OCI-LY3 (cell line): Measurements from ENCODE around the gene FAH.

Experiments
- EZH2phosphoT487 ChIP-seq: fragments of 200-600 bp; shearing (Covaris generic); IDR thresholded peaks from 2 replicates; pipeline ENCODE4 v1.6.1; 2018; ENCODE audit warnings: antibody characterized with exemption, mixed run types, low read depth
- TF ChIP-seq, protein P1 (sequence below): fragments of 200-600, 300-600 bp; sonication (generic); IDR thresholded peaks from 2 replicates; pipeline ENCODE4 v1.5.1; 2014; ENCODE audit warnings: antibody characterized with exemption, low read length, low read depth

GRCh38 chr15:80140909-80141308, 11.9 kb upstream of the FAH start:
- TF ChIP-seq, protein P1, sequence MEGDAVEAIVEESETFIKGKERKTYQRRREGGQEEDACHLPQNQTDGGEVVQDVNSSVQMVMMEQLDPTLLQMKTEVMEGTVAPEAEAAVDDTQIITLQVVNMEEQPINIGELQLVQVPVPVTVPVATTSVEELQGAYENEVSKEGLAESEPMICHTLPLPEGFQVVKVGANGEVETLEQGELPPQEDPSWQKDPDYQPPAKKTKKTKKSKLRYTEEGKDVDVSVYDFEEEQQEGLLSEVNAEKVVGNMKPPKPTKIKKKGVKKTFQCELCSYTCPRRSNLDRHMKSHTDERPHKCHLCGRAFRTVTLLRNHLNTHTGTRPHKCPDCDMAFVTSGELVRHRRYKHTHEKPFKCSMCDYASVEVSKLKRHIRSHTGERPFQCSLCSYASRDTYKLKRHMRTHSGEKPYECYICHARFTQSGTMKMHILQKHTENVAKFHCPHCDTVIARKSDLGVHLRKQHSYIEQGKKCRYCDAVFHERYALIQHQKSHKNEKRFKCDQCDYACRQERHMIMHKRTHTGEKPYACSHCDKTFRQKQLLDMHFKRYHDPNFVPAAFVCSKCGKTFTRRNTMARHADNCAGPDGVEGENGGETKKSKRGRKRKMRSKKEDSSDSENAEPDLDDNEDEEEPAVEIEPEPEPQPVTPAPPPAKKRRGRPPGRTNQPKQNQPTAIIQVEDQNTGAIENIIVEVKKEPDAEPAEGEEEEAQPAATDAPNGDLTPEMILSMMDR, result no peak
- TF ChIP-seq EZH2phosphoT487, result no peak
